Stimulated activated CD4-positive, alpha-beta T cell treated with anti-CD3 and anti-CD28 coated beads, TNF-alpha, amount 100 ng/mL, for 1 hour (primary cell): ENCODE results near the gene ST6GALNAC1.

Experiments used
- DNase-seq, 3 donors: peaks; one replicate each; pipeline ENCODE4 v3.0.0-alpha.2; 2020; ENCODE audit warnings: low read depth in 3 of 3, low spot score in 1 of 3

Gene ST6GALNAC1

DNA sequence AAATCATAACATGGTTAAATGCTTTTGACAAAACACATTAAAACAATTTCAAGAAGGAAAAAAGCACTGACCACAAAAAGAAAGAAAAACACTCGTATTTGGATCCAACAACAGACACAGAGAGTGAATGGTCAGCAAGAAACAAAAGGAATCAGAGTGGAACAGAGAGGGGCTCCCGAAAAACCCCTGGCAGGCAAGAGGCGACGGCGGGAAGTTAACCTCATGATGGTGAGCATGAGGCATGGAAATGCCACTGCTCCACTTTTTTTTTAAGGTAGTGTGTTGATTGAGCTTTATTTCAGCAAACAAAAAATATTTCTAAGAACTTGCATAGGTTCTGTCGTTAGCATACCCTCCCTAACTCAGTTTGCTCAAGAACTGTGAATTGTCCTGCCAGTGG lies 32.1 kb upstream of the ST6GALNAC1 start:
- no peak for DNase-seq

DNA sequence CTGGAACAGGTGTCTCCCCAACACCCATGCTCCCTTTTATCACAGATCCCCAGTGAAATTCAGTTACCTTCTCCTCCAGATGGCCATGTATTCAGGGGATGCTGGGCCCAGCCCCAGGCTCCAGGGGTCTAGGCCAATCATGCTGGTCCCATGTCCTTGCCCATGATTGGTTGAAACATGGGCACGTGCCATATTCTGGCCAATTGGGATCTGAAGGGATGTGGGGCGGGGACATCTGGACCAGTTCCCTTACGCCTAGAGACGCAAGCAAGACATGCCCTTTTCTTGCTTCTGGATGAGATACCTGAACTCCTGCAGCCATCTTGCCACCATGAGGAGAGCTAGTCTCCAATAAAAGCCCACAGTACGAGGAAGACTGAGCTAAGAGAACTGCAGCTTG lies 31.0 kb upstream of the ST6GALNAC1 start:
- DNase-seq: no peak

DNA sequence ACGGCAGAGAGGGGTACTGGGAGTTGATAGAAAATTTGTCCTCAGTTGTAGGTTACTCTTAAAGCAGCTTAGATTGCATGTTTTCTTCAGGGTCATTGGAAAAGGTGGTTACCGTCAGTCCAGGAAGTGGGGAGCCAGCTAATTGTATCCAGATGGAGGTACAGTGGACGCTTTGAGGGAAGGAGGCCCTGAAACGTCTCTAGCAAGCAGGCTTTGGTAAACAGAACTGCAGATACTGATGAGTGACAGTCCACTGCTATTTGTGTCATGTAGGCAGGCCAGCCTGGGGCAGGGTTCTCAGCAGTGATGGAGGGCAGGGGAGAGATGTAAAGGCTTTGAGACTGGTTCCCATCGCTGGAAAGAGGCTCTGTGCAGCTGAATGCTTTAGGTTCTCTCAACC lies 30.2 kb upstream of the ST6GALNAC1 start:
- DNase-seq: no peak

DNA sequence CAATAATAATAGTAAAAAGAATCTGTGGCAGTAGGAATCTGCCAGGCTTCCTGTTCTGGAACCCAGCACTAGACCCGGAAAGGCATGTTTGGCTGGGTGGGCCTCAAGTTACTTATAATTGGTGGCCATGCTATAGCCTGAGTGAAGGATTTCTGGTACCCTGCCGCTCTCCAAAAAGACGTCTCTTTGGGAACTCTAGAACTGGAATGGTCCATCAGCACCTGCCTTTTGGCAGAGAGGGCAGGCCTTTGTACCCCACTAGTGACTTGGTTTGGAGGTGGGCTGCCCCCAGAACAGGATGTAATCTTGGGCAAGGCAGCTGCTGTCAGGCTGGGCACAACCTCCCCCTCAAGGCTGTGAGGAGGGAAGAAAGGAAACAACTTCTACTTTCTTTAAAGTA lies 29.3 kb upstream of the ST6GALNAC1 start:
- DNase-seq: no peak

DNA sequence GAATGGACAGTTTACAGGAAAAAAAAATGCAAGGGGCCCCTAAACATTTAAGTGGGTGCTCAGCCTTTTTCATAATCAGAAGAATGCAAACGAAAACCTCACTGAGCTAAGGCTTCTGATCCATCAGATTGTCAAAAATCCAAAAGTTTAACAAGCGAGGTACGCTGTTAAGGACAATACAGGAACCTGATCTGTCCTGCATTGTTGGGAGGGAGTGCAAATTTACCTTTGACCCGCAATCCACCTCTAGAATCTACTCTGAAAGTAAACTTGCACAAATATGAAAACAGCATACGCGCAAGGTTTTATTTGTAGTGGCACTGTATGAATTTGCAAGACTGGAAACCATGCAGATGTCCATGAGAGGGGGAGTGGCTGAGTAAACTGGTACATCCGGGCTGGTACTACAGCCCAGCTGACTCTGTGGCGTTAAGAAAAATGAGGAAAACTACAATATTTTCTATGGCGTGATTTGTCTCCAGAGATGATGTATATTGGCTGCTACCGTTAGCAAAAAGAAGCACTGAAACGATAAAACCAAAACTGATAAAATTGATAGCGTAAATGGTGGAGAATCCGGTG lies 28.8 kb upstream of the ST6GALNAC1 start:
- no peak for DNase-seq

DNA sequence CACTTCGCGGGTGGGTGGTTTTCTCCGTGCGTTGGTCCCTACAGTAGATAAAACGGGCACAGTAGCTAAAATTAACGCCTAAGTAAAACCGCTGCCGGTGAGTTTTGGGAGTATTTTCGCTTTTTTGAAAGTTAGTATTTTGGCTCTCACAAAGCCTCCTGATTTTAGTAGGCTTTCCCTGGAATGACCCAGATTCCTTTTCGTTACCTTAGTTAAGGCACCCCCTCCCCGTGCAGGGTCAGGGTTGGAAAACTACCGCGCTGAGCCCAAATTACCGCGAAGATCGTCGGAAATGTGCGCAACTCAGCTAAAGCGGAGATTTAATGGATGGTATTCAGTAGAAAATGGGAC lies 28.3 kb upstream of the ST6GALNAC1 start:
- DNase-seq: no peak

DNA sequence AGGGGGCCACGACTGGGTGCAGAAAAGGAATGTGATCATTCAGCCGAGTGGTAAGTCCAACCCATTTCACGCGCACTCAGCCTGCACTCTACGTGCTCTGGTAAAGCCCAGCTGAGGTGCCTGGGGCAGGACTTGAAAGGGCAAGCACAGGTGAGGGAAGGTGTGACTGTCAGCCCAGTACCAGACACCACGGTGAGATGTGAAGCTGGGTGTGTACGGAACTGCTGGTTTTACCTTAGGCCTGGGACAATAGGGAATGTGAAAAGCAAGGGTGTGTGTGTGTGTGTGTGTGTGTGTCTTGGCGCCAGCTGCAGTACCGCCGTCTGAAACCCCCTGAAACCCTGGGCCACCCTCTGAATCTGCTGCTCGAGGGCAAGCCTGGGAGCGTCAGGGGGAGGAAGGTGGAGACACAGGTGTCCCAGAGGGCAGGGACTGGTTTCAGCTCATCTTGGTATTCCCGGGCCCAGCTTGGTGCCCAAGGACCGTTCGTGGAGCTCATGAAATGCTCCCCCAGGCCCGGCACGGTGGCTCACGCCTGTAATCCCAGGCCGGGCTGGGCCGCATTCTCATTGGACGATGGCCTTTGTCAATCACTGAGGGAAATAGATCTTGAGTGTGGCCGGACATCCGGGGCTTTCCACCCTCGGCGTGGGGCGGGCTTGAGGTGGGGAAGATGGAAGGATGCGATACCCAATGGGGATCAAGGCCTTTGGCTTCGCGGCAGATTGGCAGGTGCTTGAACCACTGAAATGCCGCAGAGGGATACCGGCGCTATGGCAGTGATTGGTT lies 27.8 kb upstream of the ST6GALNAC1 start:
- DNase-seq: peak; percentile 94 to 97 (median 97)

DNA sequence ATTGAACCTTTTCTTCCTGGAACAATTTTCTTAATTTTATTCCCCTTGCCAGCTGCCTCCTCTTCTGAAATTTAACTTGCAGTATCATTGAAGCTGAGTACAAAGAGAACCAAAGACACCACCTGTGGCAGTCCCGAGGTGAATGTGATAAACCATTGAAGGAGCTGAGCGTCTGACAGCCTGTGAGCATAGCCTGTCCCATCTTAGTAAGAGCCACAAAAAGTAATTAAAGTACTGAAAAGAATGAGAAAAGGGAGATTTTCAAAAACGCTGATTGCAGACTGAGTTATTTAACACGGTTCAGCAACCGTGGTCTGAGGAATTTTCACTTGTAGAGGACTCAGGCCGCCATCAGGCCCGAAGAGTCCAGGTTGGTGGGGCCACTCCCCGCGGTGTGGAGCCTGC lies 27.2 kb upstream of the ST6GALNAC1 start:
- no peak for DNase-seq

DNA sequence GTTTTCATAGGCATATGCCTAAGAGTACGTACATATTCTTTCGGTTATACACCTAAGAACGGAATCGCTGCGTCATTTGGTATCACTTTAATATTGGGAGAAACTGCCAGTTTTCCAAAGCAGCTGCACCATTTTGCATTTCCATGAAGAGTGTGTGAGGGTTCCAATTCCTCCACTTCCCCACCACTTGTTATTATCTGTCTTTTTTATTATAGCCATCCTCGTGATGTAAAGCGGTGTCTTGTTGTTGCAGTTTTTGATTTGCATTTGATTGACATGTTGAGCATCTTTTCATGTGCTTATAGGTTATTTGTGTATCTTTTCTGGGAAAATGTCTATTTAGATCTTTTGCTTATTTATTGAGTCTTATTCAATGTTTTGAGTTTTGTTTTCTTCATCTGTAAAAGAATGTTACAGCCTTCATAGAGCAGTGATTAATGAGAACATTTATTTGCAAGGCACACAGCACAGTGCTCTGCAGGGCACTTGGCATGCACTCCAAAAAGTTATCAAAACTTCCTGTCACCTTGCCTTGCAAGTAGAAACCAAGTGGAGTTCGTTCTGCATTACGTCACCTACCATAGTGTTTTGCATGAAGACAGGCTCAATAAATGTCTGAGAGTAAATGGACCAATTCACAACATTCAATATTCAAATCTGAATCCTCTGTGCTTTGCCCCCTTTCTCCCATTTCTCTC lies 26.6 kb upstream of the ST6GALNAC1 start:
- DNase-seq: no peak

DNA sequence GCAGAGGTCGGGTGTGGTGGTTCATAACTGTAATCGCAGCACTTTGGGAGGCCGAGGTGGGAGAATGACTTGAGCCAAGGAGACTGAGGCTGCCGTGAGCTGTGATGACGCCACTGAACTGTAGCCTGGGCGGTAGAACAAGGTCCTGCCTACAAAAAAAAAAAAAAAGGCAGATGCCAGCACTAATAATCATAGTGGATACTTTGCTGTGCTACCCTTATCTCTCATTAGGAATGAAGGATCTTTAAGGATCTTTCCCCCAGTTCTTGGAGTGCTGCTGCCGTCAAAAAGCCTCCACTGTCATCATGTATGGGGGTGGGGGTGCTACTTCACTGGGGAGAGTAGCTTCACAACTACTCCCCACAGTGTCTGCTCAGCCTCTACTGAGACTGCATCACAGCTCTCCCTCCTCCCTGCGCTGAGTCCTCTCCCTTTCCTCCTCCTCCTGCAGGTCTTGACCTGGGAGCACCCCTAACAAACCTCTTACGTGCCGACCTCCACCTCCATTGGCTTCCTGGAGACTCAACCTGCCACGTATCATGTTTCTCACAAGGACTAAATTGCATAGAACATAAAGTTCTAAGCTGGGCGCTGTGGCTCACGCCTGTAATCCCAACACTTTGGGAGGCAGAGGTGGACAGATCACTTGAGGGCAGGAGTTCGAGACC lies 24.4 kb upstream of the ST6GALNAC1 start:
- no peak for DNase-seq

DNA sequence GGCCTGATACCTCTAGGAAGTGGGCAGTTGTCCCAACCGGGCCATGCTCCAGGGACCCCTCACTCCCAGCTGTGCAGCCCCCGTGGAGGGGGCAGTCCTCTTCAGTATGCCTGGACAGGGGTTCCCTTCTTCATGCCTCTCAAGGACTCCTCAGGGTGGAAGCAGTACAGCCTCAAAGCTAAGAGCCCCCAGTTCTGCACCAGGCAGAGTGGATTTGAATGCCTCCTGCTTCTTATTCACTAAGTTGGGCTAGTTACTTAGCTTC lies 23.9 kb upstream of the ST6GALNAC1 start:
- DNase-seq: no peak

DNA sequence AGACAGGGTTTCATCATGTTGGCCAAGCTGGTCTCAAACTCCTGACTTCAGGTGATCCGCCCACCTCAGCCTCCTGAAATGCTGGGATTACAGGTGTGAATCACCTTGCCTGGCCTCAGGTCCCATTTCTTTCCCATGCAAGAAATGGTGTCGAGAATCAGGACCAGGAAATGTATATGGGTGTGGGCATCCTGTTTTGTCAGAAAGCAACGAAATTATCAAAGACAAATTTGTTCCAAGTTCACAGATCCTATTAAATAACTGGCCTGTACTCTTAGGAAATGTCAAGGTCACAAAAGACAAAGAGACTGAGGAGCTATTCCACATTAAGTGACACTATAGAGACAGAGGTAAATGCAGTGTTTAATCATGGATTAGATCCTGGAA lies 17.1 kb upstream of the ST6GALNAC1 start:
- DNase-seq: no peak

DNA sequence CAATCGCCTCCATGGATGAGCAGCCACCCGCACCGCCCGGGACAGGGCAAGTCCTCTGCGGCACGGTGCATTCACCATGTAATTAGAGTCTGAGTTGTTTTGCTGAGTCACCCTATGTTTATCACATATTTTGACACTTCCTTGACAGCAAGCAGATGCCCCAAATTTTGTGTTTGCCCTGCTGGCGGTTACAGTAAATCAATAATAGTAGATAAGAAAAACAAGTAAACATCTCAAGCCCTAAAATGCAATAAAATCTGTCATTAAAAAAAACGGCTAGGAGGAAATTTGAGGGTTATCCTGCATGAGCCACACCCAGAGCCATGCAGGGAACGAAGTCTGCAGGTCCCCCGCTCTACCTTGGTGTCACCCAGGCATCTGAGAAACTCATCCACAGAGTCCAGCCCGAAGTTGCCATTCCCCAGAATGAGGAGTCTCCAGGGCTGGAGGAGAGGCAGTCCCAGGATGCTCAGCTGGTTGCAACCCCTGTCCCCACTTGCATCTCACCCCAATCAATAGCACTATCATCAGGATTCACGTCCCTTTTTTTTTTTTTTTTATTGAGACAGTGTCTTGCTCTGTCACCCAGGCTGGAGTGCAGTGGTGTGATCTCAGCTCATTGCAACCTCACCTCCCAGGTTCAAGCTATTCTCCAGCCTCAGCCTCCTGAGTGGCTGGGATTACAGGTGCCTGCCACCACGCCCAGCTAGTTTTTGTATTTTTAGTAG lies 16.5 kb upstream of the ST6GALNAC1 start:
- no peak for DNase-seq

DNA sequence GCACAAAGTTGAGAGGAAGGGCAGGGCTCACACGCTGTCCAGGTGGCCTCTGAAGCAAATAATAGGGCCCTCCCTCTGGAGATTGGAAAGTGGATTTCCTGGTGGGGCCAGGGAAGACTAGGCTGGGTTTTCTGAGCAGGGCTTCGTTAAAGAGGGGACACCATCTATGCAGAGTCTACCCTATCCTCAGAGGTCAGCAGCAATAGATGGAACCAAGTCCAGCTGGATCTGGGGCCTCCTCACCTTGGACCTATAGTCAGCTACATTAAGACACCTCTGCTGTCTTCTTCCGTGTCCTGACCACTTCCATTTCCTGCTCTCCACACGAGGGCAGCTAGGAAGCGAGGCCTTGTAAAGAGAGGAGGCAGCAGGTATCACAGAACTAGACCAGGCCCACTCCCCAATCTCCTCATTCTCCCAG lies 14.7 kb upstream of the ST6GALNAC1 start:
- no peak for DNase-seq

DNA sequence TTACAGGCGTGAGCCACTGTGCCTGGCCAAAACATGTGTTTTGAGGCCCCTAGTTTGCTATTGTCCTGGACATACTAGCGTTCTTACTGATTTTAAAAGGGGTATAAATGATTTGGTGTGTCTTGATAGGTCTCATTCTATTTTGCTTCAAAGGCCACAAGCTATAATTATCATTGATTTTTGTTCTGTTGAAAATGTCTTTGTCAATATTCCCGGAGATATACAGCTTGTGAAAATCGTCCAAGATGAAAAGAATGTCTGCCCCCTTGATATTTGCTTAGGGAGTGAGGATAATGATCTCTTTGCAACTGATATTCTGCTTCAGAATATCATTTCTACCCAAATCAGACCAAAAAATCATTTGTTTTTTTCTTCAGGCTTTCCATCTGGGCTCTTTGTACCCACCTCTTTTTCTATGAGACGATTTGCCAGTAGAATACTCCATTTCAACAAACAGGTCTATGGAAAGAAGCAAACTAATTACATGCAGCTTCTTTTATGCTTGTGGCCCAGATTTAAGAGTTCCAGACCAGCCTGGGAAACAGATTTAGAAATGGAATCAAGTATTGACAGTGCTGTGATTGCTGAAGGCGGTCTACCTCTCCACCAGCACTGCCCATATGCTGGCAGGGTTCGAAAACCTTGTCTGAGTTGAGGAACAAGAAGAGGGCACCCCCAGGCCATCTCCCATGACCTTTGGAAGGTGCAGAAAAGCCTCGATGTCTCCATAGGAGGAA lies 14.1 kb upstream of the ST6GALNAC1 start:
- DNase-seq: no peak

DNA sequence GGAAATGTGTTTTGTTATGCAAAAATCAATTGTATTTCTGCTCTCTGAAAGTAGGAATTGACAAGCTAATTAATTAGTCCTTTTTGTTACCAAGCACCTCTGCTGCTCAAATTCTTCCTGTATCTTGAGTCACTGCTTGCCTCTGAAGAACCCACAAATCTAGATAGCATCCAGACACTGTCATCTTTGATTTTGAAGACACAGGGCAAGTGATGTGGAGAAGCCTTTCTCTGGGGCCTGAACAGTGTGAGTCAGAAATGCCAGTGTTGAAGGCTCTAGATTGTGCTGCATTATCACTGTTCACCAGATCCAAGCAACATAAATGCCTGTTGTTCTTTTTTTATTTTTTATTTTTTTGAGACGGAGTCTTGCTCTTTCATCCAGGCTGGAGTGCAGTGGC lies 10.9 kb upstream of the ST6GALNAC1 start:
- DNase-seq: no peak

DNA sequence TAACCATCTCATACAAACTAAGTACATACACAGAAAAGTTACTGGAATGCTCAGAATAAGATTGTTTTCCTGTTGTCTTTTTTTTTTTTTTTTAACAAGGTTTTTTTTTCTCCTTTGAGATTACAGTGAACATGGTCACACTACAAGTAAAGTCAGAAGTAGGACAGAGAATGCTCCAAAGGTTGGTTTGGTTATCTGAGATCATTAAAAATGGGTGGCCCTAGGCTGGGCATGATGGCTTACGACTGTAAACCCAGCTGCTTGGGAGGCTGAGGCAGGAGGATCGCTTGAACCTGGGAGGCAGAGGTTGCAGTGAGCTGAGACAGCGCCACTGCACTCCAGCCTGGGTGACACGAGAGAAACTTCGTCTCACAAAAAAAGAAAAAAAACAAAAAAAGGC lies 6.9 kb upstream of the ST6GALNAC1 start:
- no peak for DNase-seq

DNA sequence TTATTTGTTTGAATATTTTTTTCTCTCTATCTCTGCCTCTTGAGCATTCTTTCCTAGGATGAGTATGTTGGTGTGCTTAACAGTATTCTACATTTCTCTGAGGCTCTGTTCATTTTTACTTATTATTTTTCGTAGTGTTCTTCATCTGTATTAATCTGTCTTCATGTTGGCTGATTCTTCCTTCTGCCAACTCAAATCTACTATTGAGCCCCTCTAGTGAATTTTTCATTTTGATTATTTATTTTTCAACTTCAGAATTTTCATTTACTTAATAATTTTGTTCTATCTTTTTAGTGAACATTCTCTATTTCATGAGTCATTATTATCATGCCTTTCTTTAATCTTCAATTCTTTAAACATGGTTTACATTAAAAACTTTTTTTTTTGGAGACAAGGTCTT lies 3.2 kb upstream of the ST6GALNAC1 start:
- DNase-seq: no peak

DNA sequence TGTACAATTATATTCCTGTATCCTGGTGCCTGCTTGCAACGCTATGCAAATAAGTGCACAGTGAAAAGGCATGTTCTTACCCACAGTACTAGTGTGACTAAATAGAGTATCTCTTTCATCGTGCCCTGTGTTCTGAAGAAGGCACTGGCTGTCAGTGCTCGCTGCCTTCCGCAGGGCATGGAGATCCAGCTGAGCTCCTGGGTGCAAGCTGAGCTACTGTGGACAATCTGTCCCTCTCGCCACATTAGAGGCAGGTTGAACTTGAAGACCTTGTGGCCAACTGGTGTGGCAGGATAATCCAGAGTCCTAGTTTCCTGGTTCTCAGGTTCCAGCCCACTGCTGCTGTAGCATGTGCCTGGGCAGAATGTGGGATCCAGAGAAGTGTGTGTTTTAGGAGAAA lies 1.9 kb upstream of the ST6GALNAC1 start:
- no peak for DNase-seq

DNA sequence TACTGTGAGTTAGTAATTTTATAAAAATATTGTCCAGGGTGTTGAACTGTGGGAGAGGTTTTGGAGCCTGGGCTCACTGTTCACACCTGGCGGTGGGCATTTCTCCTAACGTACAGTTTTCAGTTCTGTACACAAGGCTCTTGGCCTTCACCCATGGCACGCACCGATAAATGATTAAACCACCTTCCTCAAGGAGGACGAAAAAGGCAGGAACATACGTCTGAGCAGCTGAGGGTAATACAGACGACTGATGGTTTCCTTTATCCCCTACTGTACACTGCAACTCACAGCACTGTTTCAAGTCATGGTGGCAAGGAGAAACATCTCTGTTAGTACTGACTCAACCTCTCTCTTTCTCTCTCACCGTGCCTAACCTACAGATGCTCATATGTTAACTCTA lies 1.4 kb upstream of the ST6GALNAC1 start:
- no peak for DNase-seq

DNA sequence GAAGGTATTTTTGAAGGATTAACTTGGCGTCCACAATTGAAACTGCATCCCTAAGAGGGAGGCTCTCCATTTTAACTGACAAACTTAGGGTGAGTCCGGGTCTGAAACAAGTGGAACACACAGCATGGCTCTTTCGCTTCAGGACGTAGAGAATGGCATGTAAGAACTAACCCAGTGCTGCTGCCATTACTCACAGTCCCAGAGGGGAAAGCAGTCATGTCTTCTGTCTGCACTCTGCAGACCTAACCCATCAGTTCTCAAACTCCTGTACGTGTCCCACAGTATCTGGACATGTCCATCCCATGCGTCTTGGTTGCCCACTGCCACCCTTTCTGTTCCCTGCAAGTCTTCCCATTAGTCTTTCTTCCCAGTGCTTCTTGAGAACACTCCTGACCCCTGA lies 563 bp downstream of the ST6GALNAC1 start:
- no peak for DNase-seq
